ENCODE measurements around the gene DLK2.

The DLK2 gene

DNA sequence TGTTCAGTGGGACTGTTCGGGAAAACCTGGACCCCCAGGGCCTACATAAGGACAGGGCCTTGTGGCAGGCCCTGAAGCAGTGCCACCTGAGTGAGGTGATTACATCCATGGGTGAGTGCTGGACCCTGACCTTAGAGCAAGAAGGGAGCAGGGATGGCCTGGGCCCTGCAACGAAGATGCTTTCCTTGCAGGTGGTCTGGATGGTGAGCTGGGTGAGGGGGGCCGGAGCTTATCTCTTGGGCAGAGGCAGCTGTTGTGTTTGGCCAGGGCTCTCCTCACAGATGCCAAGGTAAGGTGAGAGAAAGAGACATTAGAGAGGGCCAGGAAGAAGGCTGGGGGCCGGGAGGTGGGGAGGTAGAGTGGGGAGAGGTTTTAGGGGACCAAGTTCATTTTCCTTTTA is 6.4 kb downstream of the DLK2 start:
- Histone ChIP-seq H3K4me3 (ENCODE audit: low read depth, low read length) (no peak overlapping the region), H3K27me3 (no peaks in the 10 kb centered on the region), H3K4me1 (no peaks in the 10 kb centered on the region), H3K9me3 (no peaks in the 10 kb centered on the region), H3K36me3 (no peaks in the 10 kb centered on the region; the same call in 1 of the 2 replicates)
- no peak for TF ChIP-seq CTCF (IDR thresholded peaks at IDR 0.05; ENCODE audit: low read depth, low read length)
- no peak for DNase-seq

- Histone ChIP-seq H3K27me3 (no peaks in the 10 kb centered on the region), H3K4me1 (no peaks in the 10 kb centered on the region), H3K9me3 (no peaks in the 10 kb centered on the region), H3K36me3 (no peaks in the 10 kb centered on the region; the same call in 1 of the 2 replicates), H3K4me3 (ENCODE audit: low read depth, low read length) (no peak overlapping the region)
- DNase-seq = no peak
- no peak for TF ChIP-seq CTCF (IDR thresholded peaks at IDR 0.05; ENCODE audit: low read depth, low read length)
Measured at GRCh38 chr6:43447604-43448003, 7.7 kb downstream of the DLK2 start.

DNA sequence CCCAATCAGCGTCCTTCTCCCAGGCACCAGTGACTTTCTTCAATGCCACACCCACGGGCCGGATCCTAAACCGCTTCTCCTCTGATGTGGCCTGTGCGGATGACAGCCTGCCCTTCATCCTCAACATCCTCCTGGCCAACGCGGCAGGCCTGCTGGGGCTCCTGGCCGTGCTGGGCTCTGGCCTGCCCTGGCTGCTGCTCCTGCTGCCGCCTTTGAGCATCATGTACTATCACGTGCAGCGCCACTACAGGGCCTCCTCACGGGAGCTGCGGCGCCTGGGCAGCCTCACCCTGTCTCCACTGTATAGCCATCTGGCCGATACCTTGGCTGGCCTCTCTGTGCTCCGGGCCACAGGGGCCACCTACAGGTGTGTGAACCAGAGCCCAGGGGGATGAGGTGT is 9.8 kb downstream of the DLK2 start:
- Histone ChIP-seq H3K27me3 (no peaks in the 10 kb centered on the region), H3K9me3 (no peaks in the 10 kb centered on the region), H3K4me1 (no peaks in the 10 kb centered on the region), H3K4me3 (ENCODE audit: low read depth, low read length) (no peak overlapping the region), H3K36me3 (peaks cover 4% of the 10 kb centered on the region)
- no peak for DNase-seq
- TF ChIP-seq CTCF (IDR thresholded peaks at IDR 0.05; ENCODE audit: low read depth, low read length) = no peak

- H3K9me3 ChIP-seq = no peaks in the 10 kb centered on the region
- peaks cover 4% of the 10 kb centered on the region for H3K36me3 ChIP-seq
- TF ChIP-seq CTCF (IDR thresholded peaks at IDR 0.05; ENCODE audit: low read depth, low read length) = no peak
Measured at GRCh38 chr6:43444582-43444981, 10.8 kb downstream of the DLK2 start.

GRCh38 chr6:43444036-43444435 is 11.3 kb downstream of the DLK2 start:
- H3K27me3 ChIP-seq = no peaks in the 10 kb centered on the region
- H3K4me3 ChIP-seq (ENCODE audit: low read depth, low read length) = no peak overlapping the region
- H3K4me1 ChIP-seq = no peaks in the 10 kb centered on the region
- no peak for DNase-seq
- H3K36me3 ChIP-seq = peaks cover 4% of the 10 kb centered on the region
- TF ChIP-seq CTCF (IDR thresholded peaks at IDR 0.05; ENCODE audit: low read depth, low read length) = no peak
- H3K9me3 ChIP-seq = no peaks in the 10 kb centered on the region

More at GRCh38 chr6:43444582-43444981, 10.8 kb downstream of the DLK2 start:
- H3K27me3 ChIP-seq = no peaks in the 10 kb centered on the region
- H3K4me1 ChIP-seq = no peaks in the 10 kb centered on the region
- no peak overlapping the region for H3K4me3 ChIP-seq (ENCODE audit: low read depth, low read length)
- no peak for DNase-seq

DNA sequence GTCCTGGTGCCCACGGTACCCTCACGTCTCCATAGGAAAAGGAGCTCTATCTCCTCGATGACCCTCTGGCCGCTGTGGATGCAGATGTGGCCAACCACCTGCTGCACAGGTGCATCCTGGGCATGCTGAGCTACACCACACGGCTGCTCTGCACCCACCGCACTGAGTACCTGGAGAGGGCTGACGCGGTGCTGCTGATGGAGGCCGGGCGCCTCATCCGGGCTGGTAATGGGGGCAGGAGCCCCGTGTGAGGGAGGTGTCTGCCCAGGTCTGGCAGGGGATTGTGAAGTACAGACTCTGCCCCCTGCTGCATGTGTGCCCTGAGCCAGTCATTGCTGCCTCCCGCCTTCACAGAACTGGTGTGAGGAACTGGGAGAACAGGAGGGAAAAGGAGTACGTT is 12.4 kb downstream of the DLK2 start:
- no peak for TF ChIP-seq CTCF (IDR thresholded peaks at IDR 0.05; ENCODE audit: low read depth, low read length)
- H3K4me1 ChIP-seq = no peaks in the 10 kb centered on the region
- H3K4me3 ChIP-seq (ENCODE audit: low read depth, low read length) = no peak overlapping the region
- no peaks in the 10 kb centered on the region for H3K9me3 ChIP-seq
- no peak for DNase-seq
- H3K36me3 ChIP-seq = peaks cover 4% of the 10 kb centered on the region
- no peaks in the 10 kb centered on the region for H3K27me3 ChIP-seq

Measured in BE2C (cell line).